ENCODE measurements around the gene SLC10A1.
"Not testable (repeated sequence)": the region's sequence is repeated elsewhere in the genome, so short reads cannot be mapped to it uniquely, and the experiment has no call there.

Gene SLC10A1

DNA sequence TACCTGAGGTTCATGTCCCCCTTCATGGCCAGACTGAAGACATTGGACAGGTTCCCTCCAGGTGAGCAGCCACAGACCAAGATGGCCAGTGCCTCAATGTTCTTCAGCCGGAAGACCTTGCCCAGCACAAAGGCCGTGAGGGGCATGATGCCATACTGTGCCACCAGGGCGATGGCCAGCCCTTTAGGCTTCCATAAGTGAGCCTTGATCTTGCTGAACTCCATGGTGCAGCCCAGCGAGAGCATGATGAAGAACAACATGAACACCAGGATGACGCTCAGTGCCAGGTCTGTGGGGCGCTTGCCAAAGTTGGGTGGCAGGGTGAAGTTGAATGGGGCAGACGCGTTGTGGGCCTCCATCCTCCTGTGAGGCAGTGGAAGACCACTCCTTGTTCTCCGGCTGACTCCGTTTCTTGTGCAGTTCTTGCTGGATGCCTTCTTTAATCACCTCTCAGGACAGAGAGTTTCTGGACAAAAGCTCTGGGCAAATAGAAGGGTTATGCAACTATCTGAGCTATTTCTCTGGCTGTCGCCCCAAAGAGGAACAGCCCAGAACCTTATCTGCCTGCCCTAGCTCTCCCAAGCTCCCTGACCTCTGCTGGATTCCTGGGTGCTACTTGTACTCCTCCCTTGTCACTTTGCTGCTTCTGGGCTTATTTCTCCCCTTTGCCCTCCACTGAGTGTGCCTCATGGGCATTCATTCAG, at the start of gene SLC10A1:
Gene SLC10A1 (minus strand): TSS at position 445 of the 704 bp plus-strand sequence. CDS start 86 bp downstream, at position 359.
- no peak for DNase-seq

DNA sequence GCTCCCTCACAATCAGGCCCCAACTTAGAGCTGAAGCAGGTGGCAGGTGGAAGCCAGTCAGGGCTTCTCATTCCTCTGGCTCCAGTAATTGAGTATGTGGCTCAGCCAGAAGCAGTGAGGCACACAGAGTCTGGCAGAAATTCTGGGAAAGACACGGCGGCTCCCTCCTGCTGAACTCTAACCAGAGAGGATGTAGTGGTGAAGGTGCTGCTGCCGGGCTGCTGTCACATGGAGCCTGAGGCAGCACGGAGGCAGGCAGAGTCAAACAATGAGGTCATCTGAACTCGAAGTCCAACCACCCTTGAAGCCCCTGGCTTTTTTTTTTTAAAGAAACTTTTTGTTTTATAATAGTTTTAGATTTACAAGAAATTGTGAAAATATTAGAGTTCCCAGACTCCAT, 48.7 kb upstream of the SLC10A1 start:
- no peak for DNase-seq

DNA sequence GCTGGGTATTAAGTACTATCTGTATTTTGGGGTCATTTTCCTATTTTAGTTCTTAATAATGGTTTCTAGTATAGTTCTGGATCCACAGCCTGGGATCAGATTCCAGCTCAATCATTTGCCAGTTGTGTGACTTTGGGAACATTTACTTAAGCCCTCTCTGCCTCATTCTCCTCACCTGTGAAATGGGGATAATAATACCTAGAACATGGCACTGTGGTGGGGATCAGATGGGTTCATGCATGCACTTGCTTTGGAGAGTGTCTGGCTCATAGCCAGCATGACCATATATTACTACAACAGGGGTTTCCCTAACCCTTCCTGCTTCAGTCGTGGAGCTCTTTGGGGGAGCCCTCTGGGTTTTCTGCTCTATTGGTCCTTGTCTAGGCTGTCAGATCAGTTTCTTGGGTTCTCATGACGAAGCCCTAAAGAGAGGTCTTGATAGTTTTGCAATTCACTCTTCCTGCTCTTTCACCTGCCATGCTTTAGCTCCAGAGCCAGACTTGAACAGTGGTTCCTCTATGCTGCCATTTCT, 48.1 kb upstream of the SLC10A1 start:
- no peak for DNase-seq

DNA sequence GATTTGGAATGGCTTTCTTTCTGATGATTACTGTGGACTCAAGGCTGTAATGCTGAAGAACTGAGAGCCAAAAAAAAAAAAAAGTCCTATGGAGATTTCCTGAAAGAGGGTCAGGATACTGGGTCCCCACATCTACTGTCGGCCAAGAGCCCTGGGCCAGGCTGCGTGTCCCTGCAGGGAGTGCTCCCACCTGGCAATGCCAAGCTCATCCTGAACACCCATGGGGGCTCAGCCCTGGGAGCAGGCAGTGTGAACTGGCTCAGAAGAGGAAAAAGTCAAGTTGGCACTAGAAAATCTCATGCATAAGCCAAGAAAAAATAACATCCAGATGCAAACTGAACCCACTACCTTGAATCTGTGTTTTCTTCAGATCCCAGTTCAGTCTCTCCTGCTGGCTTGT, 47.1 kb upstream of the SLC10A1 start:
- no peak for DNase-seq

DNA sequence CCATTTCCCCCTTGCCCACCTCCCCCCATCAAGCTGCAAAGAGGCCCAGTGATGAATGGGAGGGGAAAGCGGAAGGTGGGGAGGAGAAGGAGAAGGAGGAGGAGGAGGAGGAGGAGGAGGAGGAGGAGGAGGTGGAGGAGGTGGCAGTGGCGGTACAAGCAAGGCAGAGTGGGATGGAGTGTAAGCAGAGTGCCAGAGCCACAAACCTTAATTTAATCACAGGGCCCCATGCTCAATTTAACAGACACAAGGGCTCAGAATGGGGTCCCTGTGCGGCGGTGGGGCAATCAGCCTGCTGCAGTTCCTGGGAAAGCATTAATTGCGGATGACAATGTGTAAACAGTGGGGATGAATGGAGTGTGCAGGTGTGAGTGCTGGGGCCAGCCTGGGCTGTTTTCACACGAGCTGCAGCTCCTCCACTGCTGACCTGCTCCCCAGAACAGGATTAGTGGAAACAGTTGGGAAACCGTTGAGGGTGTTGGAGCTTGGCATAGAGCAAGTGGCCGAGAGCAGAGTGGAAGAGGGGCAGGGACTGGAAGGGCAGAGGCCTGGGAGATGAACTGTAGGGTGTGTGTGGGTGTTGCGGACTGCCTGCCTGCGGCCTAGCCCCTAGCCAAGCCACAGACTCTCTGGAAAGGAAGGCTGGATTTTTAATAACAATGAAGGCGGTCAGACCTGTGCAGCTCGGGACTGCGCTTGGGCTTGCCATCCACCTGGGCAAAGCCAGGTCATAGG, 45.8 kb upstream of the SLC10A1 start:
- no peak for DNase-seq

DNA sequence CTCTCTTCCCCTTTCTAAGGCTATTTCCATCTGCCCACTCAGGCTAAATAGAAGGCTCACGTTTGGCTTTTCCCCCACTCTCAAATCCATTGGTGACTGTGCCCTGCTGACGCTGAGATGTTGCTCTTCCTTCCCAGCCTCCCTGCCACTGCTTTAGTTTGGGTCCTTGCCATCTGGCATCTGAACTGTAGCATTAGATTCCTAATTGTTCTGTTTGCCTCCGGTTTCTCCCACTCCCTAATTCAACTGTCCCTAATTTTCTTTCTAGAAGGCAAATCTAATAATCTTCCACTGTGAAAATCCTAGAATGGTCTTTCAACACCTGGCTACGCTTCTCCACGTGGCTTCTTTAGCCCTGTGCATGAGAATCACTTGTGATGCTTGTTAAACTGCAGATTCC, 44.6 kb upstream of the SLC10A1 start:
- no peak for DNase-seq

DNA sequence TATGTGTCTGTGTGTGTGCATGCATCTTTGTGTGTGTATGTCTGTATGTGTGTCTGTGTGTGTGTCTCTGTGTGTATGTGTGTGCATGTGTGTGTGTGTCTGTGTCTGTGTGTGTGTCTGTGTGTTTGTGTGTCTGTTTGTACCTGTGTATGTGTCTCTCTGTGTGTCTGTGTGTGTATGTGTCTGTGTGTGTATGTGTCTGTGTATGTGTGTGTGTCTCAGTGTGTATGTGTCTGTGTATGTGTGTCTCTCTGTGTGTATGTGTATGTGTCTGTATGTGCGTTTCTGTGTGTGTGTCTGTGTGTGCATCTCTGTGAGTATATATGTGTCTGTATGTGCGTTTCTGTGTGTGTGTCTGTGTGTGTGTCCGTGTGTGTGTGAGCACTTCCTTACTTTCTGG, 42.6 kb upstream of the SLC10A1 start:
- DNase-seq, result no peak

DNA sequence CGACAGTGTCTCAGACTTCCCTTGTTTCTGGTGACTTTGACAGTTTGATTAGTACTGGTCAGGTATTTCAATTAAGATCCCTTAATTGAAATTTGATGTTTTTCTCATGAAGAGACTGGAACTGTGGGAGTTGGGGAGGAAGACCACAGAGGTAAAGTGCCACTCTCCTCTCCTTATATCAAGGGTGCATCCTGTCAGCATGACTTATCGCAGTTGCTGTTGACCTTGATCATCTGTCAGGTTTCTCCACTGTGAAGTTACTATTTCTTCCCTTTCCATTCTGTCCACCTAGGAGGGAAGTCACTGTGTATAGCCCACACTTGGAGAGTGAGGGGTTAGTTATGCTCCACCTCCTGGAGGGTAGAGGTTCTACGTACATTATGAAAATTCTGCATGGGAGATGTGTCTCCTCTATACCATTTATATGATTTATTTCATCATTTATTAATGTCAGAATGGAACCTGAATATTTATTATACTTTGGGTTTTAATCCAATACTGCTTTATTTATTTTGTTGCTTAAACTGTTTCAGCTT, 41.9 kb upstream of the SLC10A1 start:
- no peak for DNase-seq

DNA sequence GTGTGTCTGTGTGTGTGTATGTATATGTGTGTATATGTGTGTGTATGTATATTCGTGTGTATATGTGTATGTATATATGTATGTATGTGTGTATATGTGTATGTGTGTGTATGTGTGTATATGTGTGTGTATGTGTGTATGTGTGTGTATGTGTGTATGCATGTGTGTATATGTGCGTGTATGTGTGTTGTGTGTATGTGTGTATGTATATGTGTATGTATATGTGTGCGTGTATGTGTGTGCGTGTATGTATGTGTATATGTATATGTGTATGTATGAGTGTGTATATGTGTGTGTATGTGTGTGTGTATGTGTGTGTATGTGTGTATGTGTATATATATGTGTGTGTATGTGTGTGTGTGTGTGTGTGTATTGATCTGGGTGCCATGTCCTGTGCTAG, 31.8 kb upstream of the SLC10A1 start:
- no peak for DNase-seq

DNA sequence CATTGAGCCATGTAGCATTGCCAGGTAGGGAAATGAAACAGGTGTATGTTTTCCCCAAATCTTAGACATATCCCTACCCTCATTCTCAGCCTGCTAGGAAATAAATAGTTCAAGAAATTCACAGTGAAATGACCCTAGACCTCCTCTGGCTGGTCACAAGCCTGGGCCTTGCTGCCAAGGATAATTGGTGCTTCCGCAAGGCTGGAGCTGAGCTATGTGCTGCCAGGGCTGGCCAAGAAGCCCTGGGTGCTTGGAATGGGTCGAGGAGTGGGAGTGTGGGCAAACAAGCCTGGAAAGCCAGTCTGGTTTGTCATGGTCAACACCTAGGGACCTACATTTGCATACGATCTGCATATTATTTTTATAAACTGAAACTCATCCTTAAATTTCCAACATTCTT, 31.3 kb upstream of the SLC10A1 start:
- no peak for DNase-seq

DNA sequence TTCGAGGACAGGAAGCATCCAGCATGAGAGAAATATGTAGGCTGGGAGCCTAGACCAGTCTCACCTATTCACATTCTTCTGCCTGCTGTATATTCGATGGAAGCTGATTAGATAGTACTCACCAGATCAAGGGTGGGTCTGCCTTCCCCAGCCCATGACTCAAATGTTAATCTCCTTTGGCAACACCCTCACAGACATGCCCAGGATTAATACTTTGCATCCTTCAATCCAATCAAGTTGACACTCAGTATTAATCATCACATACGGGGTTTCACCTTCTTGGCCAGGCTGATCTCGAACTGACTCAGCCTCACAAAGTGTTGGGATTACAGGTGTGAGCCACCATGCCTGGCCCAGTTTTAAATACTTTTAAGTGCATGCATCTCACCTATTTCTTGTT, 30.5 kb upstream of the SLC10A1 start:
- no peak for DNase-seq

DNA sequence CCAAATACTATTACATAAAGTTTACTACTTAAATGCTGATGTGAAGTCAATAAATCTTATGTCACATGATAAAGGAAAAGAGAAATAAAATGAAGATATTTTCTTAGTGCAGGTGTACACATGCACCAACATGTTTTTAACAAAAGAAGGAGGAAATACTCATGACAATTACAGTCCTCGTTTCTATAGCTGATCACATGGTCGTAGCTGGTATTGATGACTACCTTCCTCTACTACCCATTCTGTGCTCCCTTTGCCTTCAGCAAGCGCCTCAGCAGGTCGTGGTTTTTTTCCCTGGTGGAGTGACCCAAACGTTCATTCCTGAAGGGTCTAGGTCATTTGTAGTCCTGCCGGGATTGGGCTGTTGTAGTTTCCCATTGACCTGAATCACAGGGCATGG, 25.4 kb upstream of the SLC10A1 start:
- no peak for DNase-seq

DNA sequence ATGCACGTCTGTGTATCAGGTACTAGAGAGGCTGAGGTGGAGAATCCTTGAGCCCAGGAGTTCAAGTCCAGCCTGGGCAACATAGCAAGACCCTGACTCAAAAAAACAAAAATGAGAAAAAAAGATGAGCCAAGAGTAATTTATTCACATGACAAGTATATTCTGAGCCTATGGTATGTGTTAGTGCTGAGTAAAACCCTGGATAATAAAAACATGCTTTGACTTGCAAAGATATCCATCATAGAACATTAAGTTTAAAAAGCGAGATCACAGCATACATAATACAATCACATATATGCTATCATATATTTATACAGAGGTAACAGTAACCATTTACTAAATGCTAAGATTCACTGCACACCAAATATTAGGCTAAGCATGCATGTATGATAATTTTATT, 23.9 kb upstream of the SLC10A1 start:
- DNase-seq, result no peak

DNA sequence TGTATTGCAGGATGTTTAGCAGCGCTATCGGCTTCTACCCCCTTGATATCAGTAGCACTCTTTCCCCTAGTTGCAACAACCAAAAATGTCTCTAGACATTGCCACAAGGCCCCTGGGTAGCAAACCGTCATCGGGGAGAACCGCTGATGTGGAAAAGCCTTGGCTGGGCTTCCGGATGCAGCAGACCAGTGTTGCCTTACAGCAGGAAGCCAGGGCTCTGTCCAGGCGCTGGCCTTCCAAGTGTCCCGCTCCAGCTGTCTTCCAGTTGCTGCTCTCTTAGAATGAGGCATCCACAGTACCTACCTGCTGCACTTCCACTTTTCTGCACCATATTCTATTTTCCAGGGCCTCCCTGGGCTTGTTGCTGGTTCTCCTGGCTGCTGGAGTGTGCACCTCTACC, 22.6 kb upstream of the SLC10A1 start:
- no peak for DNase-seq

DNA sequence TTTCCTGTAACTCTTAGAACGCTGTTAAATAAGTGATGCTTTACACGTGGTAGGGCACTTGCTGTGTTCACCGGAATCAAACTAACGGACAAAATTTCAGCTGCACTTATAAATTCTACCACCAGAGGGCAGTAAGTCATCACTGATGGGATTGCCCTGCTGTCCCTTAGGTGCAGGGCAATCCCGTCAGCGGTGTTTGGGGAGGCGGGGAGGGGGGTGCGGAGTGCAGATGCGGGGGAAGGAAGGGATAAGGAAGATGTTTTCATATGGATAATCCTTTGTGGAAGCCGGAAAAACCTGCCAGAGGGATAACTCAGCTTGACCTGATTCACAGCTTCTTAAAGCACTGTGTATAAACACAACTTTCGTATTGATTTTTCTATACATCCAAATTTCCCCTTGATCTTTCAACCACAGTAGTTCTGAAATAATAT, 21.7 kb upstream of the SLC10A1 start:
- DNase-seq, result peak; percentile 9 to 26

DNA sequence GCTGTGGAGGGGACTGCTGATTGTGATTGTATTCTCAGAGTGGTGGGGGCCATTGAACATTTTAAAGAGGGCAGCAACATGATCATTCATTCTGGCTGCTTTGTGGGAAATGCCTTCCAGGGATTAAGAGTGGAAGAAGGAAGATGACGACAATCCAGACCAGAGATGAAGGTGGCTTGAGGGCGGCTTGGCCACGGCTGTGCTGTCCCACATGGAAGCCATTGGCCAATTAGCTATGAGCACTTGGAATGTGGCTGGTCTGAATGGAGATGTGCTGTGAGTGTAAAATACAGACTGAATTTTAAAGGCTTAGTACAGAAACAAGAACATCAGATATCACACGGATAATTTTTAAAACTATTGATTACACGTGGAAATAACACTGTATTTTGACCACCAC, 19.2 kb upstream of the SLC10A1 start:
- no peak for DNase-seq

DNA sequence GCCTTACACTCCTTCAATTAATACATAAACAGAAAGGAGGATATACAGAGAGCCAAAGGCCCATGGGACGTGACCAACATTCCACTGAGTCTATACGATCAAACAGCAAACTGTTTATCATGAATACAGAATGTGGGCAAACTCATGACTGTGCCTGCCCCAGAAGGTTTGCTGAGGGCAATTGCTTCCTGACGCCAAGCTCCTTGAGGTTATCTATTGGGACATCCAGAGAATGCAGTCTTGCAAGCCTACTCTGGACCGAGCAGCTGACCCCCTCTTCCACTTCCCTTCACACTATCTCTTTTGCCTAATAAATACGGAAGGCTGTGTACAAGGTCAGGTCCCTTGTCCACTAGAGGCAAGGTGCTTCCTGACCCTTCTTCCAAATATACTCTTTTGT, 18.5 kb upstream of the SLC10A1 start:
- DNase-seq, result no peak

DNA sequence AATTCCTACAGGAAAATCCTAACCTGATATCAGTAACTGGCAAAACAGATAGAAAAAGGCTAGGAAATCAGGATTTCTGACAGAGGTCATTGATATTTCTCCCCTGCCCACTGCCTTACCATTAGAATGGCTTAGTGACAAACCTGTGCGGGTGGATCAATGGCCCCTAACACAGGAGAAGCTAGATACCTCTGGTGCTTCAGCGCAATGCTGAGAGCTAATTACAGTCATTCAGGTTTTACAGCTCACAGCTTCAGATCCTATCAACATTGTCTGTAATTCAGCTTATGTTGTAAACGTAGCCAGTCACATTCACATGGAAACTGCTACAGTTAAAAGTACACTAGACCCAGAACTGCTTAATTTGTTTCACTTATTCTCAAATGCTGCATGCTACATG, 17.4 kb upstream of the SLC10A1 start:
- DNase-seq, result no peak

DNA sequence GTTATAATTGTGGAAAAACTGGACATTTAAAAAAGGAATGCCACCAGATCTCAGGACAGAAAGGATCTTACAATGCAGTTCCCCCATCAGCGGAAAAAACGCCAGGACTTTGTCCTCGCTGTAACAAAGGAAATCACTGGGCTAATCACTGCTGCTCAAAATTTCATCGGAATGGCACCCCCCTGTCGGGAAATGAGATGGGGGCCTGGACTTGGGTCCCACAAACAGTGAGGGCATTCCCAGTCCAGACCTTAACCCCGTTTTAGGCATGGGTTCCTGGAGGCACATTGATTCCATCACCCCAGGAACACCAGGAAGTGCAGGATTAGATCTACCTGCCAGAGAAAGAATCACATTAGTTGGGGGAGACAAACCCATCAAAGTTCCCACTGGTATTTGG, 16.3 kb upstream of the SLC10A1 start:
- not testable (repeated sequence) for DNase-seq

DNA sequence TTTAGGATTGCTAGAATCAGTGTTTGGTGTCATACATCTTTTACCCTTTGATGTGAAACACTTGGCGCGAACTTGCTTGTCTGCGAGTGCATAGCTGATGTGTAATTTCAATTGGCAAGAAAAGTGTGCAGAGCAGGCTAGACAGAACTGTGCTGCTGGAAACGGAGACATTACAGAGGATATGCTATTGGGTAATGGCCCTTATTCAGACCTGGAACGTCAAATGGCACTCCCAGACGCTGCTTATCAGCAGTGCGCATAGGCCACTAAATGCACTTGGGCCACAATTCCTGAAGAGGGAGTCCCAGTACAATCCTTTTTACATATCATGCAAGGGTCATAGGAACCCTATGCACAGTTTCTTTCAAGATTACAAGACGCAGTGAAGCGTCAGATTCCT, 15.7 kb upstream of the SLC10A1 start:
- DNase-seq, result no peak

DNA sequence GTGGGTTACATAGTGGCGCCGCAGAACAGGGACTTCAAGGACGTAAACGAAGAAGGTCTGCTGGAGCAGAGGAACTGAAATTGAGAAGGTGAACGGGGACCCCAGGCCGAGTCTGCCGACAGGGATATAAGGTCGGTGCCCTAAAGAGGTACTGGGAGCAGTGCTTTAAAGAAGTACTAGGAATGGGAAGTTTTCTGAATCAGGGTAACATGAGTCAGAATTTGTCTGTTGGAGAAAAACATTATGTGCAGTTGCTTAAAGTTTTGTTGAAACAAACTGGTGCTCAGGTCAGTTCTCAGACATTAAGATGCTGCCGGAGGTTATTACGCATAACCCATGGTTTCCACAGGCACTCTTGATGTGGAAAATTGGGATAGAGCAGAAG, 14.8 kb upstream of the SLC10A1 start:
- DNase-seq, result no peak

DNA sequence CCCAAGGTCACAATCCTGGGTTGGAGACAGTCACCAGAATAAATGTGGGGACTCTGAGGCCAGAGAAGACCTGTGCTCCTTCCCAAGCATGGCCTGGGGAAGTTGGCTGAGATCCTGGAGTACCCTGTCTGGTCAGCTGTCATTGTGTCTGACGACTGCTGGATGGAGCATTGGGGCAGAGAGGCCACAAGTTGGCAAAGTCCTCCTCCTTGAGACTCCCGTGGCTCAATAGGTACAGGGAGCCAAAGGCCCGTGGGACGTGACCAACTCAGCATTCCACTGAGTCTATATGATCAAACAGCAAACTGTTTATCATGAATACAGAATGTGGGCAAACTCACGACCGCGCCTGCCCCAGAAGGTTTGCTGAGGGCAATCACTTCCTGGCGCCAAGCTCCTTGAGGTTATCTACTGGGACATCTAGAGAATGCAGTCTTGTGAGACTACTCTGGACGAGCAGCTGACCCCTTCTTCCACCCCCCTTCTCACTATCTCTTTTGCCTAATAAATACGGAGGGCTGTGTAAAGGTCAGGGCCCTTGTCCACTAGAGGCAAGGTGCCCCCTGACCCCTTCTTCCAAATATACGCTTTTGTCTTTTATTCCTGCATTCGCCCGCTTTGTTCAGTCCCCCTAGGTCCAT, 14.3 kb upstream of the SLC10A1 start:
- DNase-seq, result no peak

DNA sequence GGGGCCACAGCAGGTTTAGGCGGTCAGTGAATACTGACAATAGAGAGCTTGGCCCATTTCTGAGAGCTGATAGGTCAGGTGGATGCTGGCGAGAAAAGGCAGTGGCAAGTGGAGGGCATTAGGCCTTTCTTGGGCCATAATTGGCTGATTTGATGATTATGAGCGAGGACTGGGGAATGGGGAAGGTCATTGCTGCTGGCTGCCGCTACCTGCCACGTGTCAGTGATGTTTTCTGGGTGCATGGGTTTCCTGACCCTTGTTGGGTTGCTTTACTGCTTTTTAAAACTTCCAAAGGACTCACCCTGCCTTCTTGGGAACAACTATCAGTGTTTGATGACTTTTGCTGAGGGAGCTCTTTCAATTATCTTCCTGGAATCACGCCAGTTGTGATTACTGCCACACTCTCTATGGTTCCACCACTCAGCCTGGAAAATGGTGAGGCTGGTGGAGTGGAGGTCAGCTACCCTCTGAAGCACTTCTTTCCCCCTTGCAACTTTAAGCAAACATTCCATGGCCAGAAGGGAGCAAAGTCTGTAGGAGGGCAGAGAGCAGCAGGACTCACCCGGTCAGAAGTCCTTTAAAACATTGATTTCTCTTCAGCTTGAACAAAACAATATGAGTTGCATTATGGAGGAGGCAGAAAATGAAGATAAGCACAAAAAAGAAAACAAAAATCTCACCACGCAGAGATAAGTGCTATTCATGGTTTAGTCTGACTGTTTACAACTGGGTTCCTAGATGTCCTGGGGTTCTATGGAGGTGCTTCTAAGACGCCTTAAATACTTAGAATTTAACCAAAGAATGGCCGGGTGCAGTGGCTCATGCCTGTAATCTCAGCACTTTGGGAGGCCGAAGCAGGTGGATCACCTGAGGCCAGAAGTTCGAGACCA, 12.1 kb upstream of the SLC10A1 start:
- no peak for DNase-seq

Data from bone marrow (tissue), 2 donors.